Fibroblast of the conjunctiva (primary cell): Measurements from ENCODE around the gene TLX2.

Source experiments
- DNase-seq: peaks from one replicate; pipeline ENCODE4 v3.0.0-alpha.2; 2010; ENCODE audit warnings: low read depth

TLX2 gene

DNA sequence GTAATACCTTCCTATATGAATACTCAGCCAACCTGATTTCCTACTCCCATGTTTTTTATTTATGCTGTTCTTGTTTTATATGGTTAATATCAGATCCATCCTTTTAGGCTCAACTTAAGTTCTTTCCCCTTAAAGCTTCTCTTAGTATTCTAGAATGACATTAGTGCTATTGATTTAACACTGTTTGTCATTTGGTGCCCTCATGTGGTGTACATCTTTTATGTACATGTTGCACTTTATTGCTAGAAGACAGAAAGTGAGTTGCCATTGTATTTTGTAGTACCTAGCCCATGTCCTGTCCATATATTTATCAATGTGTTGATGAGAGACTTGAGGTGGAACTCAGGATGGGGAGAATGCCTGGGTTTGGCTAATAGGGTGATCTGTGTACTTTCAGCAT lies 18.0 kb downstream of the TLX2 start:
- DNase-seq: peak; percentile 64

DNA sequence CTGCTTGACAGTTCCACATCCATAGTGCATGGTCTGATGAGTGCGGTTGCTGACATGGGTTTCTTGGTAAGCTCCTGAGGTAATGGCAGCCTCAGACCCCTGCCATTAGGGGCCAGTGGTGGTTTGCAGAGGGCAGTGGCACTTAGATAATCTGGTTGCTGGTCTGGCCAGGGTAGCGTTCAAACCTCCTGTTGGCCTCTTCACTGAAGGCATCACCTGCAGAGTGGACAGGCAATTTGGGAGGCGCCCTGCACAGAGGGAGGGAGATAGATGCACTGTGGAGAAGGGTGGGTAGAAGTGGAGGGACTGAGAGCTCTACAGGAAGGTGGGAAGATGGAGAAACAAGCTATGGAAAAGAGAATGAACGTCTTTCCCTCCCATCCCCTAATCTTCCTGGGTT lies 19.2 kb downstream of the TLX2 start:
- DNase-seq: no peak

DNA sequence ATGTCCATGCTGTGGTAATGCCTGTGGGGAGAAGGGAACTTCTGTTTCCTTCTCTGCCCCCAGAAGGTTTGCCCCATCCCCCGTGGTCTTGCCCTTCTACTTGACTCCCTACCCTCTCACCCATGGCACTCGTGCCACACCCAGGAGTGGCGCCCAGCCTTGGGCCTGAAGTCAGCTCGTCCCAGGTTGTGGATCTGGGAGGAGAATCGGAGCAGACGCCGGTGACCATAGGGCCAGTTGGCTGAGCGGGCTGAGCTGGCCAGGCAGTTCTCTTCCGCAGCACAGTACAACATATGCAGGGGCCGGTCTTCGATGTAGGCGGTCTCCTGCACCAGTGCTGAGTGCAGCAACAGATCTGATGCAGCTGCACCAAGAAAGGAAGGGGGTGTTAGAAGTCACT lies 20.2 kb downstream of the TLX2 start:
- DNase-seq: no peak

DNA sequence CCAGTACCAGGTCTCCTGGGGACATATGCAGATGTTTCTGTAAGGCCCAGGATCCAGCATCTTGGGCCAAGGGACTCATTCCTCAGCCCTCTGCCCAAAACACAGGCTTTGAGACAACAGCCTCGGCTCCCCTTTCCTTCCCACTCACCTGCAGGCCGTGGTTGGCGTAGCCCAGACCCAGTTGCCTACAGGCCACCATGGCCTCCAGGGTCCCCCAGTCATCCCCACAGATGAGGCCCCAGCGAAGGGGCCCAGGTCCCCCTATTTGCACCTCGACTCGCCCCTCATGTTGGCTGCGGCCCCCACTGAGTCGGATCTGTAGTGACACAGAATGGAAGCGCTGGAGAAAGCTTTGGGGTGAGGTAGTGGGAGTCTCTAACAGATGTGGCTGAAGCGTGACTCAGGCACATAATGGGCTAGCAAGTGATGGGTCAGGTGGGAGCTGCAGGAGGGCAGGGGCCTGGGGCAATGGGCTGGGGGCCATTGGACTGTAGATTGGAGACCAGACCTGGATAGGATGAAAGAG lies 21.3 kb downstream of the TLX2 start:
- DNase-seq: no peak

DNA sequence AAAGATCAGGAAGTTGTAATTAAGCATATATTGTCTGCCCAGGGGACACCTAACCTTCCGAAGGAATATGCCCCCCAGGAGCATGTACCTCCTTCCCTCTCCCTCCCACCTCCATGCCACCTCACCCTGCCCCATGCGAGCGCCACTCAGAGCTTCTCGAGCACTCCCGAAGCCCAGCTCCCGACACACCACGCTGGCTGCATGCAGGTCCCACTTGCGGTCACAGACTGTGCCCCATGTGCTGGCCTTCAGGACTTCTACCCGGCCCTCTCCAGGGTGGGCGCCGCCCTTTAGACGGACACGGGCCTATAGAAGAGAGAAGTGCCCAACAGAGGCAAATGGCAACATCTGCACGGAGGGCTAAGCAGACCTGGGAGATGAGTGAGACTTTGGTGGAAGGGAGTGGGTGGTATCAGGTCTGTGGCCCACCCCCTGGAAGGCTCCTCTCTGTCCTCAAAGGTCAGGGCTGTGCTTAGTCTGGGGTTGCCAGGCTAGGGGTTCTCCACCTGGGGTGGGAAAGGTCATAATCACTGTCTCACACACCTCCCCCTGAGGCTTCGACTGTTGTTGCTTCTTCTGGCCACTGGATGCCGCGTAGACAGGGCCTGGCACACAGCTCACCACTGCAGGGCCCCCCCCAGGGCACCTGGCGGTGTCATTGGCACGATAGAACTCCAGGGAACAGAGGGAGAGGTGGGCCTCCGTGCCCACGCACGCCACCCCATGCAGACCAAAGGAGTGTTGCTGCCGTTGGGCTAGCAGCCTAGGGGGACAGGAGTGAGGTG lies 22.1 kb downstream of the TLX2 start:
- DNase-seq: no peak

DNA sequence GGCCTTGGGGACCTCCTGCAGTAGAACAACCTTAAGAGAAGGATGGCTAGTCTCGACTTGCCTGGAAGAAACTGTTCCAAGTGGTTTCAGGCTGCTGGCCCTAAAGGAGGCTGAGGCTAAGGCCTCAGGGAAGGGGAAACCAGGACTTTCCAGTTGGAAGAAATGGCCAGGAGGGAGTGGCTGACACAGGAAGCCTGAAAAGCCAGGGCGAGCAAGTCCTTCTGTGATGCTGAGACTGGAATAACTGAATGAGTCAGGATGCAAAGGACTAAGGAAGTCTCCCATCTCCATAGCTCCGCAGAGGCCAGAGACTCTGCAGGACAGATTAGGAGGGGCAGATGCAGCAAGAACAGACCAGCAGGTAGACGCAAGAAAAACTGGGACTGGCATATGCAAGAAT lies 22.9 kb downstream of the TLX2 start:
- no peak for DNase-seq

DNA sequence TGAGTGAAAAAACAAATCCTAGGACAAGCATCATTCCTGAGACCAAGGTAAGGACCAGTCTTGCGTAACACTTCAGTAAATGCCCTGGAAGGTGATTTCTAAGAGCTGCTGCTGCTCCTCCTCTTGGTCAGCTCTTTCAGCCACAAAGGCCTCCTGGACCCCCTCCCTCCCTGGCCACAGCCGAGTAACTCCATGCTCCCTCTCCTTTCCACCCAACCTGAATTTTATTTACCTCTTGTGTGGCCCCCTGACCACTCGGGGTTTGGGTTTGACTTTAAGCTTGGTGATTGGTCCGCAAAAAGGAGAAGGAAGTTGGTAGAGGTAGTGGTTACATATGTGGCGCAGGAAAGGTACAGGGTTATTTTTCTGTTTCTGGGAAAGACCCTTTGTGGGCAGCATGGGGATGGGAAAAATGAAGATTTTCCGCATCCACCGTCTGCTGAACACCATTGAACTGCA lies 24.7 kb downstream of the TLX2 start:
- no peak for DNase-seq

DNA sequence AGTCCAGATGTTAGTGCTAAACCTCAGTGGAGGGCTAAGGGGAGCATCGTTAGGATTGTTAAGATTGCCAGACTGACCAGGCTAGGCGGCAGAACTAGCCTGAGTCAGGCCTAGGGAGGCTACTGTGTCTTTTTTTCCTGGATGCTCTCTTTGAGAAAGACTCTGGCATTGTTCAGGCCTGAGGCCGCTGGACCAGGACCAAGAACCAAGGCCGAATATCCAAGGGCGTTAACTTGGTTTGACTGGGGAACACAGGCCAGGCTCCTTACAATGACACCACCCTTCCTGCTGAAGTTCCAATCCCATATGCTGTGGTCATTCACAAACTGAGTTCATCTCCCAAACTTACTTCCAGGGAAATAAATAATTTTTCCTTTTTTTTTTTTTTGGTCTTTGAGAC lies 26.0 kb downstream of the TLX2 start:
- DNase-seq: no peak

DNA sequence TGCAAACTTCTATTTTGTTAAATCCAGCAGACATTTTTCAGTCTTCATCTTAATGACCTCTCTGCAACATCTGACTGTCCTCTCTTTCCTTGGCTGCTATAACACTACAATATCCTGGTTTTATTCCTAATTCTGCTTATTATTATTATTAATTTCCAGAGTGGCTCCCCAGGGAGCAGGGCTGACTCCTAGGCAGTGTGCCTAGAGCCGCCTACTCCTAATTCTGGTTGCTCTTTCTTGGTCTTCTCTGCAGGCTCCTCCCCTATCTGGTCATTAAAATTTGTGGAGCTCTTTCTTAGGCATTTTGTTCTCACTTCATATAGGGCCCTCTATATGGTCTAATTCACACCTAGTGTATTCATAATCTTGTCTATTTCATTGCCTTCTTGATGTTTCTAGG lies 28.7 kb downstream of the TLX2 start:
- DNase-seq: no peak

DNA sequence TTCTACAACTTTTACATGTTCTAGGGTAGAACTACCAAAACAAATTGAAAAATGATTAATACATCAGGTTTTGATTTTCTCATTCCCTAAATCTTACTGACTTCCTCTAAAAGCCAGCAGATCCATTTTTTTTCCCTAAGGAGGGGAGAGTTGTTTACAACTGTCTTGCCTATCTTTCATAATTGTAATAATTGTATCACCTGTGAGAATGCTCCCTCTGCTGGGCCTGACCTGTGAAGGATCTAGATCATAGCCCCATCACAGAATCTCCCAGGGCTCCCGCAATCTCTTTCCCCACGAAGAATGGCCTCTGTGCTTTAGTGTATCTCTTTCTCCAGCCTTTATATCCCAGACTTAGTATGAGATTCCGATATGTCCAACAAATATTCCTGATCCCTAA lies 30.4 kb downstream of the TLX2 start:
- DNase-seq: no peak

DNA sequence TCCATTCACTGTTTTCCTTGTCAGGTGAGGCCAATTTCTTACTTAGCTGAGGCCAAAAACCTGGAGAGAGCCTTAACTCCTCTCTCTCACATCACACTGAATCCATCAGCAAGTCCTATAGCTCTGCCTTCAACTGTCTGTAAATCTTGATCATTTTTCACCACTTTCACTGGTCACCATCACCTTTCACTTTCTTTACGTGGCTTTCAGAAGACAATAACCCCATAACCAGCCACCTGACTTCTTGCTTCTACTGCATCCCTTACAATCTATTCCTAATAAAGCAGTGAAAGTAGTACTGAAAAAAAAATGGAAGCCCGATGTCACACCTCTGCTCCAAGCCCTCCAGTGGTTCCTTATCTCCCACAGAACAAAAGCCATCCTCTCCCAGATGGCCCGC lies 31.8 kb downstream of the TLX2 start:
- DNase-seq: no peak

DNA sequence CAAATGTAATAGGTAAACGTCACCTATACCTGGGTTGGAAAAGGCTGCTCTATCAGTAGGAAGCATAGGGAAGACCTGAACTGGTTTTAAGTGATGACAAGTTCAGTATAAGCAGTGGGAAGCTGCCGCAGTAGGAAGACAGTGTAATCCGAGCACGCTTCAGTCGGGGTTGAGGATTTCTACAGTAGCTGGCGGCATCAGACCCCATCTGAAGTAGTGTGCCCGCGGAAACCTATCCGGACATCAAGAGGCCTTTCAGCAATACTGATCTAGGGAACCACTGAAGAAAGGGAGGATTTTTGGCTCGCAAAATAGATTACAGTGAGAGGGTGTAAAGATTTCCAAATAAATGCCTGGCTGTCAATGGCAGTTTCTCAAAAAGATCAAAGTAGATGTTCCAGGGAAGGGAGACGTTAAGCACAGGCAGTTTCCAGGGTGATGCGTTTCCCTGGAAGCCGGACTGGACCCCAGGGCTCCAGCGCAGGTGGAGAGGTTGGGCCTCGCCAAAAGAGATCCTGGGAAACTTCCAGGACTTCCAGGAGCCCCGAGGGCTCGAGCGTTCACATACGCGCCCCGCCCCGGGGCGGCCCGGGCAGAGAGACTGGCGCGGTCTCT lies 34.1 kb downstream of the TLX2 start:
- no peak for DNase-seq

DNA sequence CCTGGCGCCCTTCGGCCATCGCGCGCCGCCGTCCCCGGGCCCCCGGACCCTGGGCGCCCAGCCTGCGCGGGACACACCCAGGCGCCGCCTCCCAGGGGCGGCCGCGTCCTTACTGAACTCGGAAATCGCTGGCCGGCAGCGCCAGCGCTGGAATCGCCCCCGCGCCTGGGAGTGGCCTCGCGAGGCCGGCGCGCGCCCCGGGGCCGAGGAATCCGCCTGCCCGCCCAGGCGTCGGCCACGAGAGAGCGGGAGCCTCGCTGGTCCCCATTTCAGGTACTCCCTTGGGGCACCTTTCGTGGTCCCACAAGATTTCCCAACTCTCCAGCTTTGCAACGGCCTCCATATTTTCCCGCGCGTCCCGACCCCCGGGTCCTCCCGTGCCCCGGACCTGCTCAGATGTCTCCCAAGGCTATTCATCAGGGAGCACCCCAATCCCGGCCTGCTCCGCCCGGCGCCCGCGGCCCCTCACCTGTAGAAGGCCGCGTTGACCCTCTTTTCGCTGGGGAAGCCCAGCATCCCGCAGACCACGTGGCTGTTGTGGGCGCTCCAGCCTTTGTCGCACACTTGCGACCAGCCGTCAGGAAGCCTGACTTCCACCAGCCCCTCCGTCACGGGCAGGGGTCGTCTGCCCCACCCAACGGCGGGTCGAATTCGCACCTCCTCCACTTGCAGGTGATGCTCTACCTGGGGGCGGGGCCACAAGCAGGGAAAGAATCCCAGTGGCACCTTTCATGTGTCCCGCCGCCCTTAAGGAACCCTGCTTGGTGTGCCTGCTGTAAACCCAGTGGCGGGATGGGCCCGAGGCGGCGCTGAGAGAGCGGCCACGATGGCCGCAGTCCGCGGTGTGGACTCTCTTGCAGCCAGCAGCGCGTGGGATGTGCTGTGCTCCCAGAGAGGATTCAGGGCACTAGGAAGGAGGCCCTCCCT lies 34.9 kb downstream of the TLX2 start:
- no peak for DNase-seq

DNA sequence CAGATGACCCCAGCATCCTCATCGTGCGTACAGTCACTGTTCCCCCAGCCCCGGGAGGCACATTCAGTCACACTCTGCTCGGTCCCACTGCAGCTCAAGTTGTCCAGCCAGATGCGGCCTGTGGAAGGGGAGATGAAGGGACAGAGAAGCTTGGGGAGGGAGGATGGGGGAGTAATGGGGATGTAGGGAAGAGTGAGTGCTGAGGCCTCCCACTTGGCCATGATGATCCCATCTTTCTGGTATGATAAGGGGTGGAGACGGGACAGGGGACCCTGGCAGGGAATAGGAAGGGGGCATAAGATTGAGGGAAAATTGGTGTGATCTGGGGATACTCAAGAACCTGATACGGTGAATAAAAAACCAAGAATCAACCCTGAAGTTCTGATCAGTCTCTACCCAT lies 36.0 kb downstream of the TLX2 start:
- DNase-seq: no peak

DNA sequence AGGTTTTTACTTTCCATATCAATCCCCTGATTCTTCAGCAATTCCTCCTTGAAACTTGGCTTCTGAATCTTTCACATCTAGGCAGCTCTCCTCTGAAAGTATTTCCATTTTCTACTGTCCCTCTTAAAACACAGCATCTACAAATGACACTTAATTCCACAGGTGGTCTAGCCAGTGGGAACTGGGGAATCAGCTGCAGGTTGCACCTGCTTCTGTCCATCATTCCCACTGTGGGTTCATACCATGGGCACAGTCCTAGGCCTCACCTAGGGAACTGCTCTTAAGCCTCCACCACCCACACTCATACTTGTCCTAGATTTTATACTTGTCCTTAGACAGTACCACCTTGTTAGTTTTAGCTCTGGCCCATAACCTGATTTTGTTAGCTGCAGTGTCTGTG lies 37.3 kb downstream of the TLX2 start:
- DNase-seq: no peak

DNA sequence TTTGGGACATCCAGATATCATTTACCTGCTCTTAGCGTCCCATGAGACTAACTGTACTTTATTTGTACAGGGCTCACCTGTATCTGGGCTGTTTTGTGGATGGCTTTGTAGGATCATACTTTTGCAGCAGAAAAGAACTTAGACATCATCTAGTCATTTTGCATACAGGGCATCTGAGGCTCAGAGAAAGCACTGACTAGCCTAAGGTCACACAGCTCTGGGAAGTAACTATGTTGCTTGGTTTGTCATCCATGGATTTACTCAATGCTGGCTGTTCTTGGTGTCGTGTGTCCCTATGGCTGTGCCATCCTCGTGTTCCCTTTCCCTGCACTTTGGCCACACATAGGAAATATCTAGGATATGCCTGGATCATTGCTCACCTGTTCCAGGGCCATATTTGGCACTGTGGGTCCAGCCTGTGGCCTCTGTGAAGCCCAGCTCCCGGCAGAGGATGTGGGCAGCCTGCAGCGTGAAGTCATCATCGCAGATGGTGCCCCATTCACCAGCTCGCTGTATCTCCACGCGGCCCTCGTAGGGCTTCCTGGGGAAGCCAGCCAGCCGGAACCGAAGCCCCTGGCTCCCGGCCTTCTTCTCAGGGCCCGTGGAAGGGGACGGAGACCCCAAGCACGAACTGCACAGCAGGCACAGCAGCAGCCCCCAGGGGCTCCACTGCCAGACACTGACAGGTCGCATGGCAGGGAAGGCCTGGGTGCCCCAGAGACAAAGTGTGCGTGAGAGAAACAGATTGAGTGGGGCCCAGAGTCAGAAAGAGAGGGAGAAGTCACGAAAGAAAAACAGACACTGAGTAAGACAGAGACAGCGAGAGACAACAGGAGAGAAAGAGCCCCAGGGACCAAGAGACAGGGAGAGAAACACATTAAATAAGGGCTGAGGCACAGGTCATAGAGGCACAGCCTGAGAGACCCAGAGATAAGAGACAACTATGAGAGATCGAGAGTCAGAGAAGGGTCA lies 38.0 kb downstream of the TLX2 start:
- no peak for DNase-seq

DNA sequence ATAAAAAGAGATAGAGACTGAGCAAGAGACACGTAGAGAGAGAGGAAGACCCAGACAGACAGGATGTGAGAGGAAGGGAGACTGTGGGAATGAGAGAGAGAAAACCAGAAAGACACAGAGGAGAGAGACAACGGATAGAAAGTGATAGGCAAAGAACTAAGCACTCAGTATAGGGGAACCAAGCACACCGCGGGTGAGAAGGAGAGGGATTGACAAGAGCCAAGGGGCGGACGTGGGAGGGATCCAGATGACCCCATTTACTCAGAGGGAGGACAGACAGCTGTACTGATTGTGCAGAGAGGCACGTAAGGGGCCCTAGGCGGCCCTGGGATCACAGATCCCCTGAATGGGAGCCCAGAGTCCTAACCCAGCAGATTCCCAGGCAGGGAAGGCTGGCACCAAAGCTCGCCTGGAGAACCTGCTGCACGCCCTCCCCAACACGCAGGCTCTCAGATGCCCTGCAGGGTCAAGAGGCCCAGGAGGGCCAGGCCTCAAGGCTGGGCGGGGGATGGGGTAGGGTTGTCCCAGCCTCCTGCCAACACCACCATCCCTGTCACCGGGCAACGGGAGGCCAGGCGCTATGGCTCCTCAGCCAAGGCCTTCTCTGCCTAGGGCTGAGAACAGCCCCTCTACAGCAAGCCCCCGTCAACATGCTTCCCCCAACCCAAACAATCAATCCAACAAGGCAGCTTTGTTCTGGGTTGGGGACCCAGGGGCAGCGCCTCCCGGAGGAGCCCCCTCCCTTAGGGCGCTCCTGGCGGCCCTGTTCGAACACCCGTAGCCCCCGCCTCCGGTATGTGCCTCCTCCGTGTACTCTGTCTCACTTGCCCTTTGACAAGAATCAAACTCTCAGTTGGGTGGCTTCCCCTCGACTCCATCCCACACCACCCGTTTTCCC lies 38.9 kb downstream of the TLX2 start:
- no peak for DNase-seq

DNA sequence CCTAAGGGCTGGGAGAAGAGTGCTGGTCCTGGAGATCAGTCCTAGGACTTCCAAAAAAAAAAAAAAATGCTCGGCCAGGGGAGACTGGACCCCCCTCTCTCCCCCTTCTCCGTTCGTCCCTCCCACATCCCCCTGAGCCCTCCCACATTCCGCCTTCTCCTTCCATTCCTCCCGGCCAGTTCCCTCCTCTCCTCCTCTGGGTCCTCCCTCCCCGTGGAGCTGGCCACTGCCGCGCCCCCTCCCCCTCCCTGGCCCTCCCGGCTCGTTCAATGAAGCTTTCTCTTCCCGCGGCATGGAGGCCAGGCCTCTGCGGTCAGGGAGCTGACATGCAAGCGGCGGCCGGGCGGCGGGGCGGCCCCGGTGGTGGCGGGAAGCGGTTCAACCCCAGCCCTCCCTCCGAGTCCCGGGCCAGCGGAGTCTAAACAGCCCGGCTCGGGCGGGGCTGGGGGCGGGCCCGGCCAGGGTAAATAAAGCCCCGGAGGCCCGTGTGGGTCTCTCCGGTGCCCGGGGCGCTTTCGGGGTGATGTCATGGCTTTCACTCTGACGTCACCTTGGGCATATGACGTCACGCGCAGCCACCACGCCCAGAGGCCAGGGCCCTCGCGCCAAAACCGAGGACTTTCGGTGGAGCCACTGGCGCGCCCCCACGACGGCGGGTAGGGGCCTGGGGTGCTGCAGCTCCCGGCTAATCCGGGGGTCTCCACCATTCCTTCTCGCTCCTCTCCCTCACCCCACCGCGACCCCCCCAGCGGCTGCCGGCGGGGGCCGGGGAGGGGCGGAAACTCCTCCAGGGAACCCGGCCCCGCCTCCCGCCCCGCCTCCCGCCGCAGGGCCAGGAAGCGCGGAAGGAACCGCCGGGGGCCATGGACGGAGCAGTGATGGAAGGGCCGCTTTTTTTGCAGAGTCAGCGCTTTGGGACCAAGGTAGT lies 39.9 kb downstream of the TLX2 start, which contains the start of the genes DOK1 and LOXL3:
Gene DOK1, plus strand, starts transcription at position 829 of the 928 bp plus-strand sequence. Its CDS starts 35 bp downstream, at position 864.
Gene LOXL3, minus strand, starts transcription at position 51 of the 928 bp plus-strand sequence. CDS start 1,308 bp downstream, outside the sequence.
- DNase-seq: peak; percentile 77
